ENCODE results near the gene DNAJC2.
A peak's percentile ranks its signal among the peaks of the same experiment; 100 is the strongest.
"Not testable (repeated sequence)": the region's sequence is repeated elsewhere in the genome, so short reads cannot be mapped to it uniquely, and the experiment has no call there.

Gene DNAJC2

GRCh38 chr7:103343332-103343731 is 1.2 kb downstream of the DNAJC2 start:
- no peak for DNase-seq (ENCODE audit: low spot score)

DNA sequence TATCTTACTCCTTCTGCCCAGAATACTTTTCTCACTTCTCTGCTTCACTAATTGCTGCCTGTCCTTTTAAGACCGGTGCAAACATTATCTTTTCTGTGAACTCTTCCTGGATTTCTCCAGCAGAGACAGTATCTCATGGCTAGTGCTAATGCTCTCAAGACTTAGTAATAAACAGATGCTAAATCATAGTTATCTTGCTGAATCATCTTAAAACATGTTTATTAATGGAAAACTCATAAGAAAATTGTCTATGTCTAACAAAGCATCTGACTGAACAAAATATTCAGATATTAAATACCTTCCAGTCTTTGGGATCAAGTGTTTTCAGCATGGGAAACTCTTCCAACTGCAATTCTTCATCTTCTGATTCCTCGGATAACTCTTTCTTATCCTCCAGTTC is 3.1 kb downstream of the DNAJC2 start:
- no peak for DNase-seq (ENCODE audit: low spot score)

DNA sequence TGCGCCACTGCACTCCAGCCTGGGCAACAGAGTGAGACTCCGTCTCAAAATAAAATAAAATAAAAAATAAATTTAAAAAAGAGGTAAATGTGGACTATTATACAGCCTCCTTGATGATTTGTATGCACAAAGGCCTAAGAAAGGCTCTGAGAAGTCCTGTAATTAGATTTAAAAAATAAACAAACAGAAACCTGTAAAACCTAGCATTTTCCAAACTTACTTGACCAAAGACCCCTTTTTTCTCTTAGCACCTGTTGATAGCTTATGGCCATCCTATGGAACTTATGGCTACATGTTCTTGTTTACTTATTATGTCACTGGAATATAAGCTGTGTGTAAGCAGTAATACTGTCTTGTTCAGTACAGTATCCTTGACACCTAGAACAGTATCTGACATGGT is 5.7 kb downstream of the DNAJC2 start:
- no peak for DNase-seq (ENCODE audit: low spot score)

DNA sequence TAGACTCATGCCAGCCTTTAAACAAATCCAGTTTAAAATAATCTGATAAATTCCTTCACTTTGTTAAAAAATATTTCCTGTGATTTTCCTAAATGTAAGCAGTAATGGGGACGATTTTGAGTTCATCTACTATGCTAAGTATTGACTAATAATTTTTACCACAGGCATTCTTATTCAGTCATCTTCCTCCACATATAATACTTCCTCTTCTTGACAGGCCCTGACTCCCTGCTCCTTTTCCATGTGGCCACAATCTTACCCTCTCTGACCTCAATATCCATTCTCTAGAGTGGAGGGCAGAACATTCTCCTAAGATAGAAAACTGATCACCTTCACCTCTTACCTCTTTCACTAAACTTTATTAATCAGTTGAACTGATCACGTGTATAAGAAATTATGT is 7.8 kb downstream of the DNAJC2 start:
- DNase-seq (ENCODE audit: low spot score): no peak

DNA sequence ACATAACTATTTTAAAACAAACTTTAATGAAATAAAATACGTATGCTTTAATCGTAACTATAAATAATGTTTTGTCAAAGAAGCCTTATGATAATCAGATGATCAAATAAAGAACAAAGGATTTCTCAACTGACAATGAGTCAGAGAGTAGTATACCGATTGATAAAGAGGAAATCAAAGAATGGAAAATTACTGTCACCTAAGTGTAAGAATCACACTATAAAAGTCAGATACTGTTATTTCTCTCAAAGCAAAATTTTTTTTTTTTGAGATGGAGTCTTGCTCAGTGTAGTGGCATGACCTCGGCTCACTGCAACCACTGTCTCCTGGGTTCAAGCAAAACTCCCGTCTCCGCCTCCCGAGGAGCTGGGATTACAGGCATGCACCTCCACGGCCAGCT is 18.8 kb downstream of the DNAJC2 start:
- no peak for DNase-seq (ENCODE audit: low spot score)

- no peak for DNase-seq (ENCODE audit: low spot score)
Observed at GRCh38 chr7:103317009-103317408, 27.6 kb downstream of the DNAJC2 start.

DNA sequence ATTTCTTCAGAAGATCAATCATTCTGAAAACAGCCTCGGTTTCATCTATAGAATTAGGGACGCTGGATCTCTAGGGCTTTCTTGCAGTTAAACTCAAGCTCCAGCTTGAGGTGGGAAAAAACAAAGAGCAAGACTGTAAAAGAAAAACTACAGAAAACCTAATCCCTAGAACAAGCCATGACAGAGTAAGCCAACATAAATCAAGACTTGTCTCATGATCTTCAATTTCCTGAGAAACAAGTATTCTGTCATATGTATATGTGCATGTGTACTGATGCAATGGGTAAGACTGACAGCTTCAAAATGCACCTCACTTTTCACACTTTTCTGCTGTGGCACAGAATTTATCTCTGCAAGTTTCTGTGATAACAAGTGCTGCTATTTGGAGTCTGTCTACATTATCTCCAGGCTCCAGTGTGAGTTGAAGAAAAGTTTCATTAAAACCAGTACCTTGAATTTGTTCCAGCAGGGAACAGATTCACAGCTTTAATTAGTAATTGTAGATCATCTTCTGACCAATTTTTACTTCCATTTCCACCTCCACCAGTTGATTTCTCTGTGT is 28.1 kb downstream of the DNAJC2 start:
- no peak for DNase-seq (ENCODE audit: low spot score)

GRCh38 chr7:103314852-103315251 is 29.7 kb downstream of the DNAJC2 start:
- no peak for DNase-seq (ENCODE audit: low spot score)

GRCh38 chr7:103307503-103308231 is 36.9 kb downstream of the DNAJC2 start:
- no peak for DNase-seq (ENCODE audit: low spot score)

DNA sequence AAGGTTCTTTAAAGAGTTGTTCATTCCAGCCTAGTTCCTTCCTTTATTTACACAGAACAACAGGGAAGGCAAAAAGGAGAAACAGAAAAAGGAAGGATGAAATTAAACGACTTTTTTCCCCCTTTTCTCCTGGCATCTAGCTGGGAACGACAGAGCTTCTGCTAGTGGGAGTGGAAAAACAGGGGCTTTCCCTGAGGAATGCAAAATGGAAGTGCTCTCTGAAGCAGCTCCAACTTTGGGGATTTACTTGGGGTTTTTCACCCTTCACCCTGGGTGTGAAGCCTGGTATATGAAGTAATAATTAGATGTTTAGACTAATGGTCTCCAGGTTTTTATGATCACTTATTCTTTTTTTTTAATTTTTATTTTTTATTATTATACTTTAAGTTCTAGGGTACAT is 43.1 kb downstream of the DNAJC2 start:
- no peak for DNase-seq (ENCODE audit: low spot score)

GRCh38 chr7:103299660-103300059 is 44.9 kb downstream of the DNAJC2 start:
- no peak for DNase-seq (ENCODE audit: low spot score)

DNA sequence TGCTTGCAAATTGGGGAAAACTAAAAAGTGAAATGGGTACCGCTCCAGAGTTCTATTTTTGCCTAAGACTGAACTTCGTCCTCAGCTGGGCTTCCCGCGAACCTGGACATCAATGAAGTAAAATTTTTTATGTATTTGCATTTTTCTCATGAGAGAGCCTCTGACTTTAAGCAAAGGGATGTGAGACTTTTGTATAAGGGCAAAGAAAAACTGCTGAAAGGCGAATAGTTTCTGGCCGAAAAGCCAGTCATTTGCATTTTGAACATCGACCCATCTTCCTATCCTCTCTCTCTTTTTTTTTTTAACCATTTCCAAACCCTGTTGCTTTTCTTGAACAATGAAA is 46.8 kb downstream of the DNAJC2 start:
- DNase-seq (ENCODE audit: low spot score): no peak

GRCh38 chr7:103296901-103297836 is 47.4 kb downstream of the DNAJC2 start, which contains the start of gene PMPCB:
Gene PMPCB, plus strand, starts transcription at chr7:103297435. Its CDS starts 25 bp downstream, at chr7:103297460.
- peak; percentile 93 for DNase-seq (ENCODE audit: low spot score)

DNA sequence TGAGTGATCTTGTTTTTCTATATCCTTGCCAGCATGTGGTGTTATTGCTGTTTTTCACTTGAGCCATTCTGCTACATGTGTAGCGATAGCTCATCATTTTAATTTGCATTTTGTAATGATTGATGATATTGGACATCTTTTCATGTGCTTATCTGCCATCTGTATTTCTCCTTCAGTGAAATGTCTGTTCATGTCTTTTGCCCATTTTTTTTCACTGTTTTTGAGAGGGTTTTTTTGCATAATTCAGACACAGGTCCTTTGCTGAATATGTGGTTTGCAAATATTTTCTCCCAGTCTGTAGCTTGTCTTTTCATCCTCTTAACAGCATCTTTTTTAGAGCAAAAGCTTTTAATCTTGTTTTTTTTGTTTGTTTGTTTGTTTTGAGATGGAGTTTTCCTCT is 51.0 kb downstream of the DNAJC2 start:
- no peak for DNase-seq (ENCODE audit: low spot score)

GRCh38 chr7:103292122-103292521 is 52.4 kb downstream of the DNAJC2 start:
- no peak for DNase-seq (ENCODE audit: low spot score)

GRCh38 chr7:103282802-103283427 is 61.7 kb downstream of the DNAJC2 start:
- not testable (repeated sequence) for DNase-seq (ENCODE audit: low spot score)

- peak; percentile 5 for DNase-seq (ENCODE audit: low spot score)
Observed at GRCh38 chr7:103280803-103281155, 63.8 kb downstream of the DNAJC2 start.

DNA sequence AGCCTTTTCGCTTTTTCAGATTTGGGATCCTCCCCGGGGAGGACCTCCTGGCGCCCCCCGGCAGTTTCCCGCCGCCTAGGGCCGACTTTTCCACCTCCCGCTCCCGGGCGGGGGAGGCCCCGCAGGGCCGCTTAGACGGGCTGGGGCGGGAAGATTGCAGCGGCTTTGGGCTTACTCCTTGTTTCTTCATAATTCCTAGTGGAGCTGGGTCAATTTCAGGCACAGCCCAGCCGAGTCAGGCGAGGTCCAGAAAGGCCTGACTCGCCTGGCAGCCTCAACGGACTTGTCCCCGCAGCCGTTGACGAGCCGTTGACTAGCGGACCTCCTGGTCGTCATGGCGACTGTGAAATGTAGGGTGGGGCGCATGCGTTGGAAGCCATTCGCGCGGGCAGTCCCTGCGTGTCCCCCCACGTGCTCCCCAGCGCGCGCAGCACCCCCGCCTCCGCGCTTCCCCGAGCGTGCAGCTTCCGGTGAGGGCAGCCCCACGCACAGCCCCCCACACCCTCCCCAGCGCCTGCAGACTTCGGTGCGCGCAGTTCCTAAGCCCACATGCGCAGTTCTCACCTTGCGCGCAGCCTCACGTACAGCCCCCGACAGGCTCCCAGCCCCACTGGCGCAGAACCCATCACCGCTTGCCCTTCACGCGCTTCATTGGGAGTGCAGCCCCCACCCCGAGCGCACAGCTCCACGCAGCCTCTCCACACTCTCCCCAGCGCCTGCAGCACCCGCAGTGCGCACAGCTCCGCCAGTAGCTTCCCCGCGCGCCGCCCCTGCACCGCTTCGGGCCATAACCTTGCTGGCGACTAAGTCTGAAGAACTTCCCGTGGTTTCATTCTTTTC is 64.4 kb downstream of the DNAJC2 start:
- peak; percentile 50 for DNase-seq (ENCODE audit: low spot score)

- peak; percentile 4 for DNase-seq (ENCODE audit: low spot score)
Observed at GRCh38 chr7:103279636-103279962, 65.0 kb downstream of the DNAJC2 start.

DNA sequence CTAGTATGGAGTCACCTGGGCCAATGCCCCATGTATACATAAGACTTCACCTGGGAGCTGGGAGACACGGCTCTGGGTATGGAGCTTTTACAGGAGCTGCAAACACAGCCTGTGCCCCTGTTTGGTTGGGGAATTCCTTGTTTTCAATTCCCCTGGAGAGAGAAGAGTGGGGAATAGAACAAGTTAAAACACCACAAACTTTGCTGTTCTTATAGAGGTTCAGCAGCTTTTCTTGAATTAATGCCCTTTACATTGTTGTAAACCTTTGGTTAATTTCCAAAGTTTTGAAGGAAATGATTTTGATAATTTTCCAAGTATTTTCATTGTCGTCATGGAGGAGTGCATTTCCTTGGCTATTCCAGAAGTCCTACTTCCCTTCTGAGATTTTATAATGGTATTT is 66.4 kb downstream of the DNAJC2 start:
- not testable (repeated sequence) for DNase-seq (ENCODE audit: low spot score)

- not testable (repeated sequence) for DNase-seq (ENCODE audit: low spot score)
Observed at GRCh38 chr7:103274867-103275266, 69.7 kb downstream of the DNAJC2 start.

- not testable (repeated sequence) for DNase-seq (ENCODE audit: low spot score)
Observed at GRCh38 chr7:103273374-103273773, 71.2 kb downstream of the DNAJC2 start.
